ENCODE data around the gene P3H3.

DNA sequence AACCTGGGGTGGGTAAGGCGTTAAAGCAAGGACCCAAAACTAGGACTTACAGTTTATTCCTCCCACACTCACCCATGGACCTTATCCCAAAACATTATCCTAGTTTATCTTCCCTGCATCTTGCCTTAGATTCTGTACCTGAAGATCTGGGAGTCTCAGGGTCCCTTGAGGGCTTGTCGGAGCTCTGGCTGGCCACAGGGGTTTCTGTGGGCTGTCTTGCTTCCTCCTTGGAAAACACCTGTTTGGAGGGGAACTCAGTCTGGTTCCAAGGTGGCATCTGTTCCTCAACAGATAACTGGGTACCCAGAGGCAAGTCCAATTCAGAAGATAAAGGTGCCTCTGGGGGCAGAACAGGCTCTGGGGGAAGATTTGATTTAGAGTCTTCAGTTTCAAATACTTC, 21.2 kb downstream of the P3H3 start:
- TF ChIP-seq EZH2phosphoT487 (IDR thresholded peaks at IDR 0.05; ENCODE audit: low read depth): no peak
- TF ChIP-seq, protein P1, sequence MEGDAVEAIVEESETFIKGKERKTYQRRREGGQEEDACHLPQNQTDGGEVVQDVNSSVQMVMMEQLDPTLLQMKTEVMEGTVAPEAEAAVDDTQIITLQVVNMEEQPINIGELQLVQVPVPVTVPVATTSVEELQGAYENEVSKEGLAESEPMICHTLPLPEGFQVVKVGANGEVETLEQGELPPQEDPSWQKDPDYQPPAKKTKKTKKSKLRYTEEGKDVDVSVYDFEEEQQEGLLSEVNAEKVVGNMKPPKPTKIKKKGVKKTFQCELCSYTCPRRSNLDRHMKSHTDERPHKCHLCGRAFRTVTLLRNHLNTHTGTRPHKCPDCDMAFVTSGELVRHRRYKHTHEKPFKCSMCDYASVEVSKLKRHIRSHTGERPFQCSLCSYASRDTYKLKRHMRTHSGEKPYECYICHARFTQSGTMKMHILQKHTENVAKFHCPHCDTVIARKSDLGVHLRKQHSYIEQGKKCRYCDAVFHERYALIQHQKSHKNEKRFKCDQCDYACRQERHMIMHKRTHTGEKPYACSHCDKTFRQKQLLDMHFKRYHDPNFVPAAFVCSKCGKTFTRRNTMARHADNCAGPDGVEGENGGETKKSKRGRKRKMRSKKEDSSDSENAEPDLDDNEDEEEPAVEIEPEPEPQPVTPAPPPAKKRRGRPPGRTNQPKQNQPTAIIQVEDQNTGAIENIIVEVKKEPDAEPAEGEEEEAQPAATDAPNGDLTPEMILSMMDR (IDR thresholded peaks at IDR 0.05; ENCODE audit: low read depth, low read length): no peak

Data from OCI-LY3 (cell line).